H1 (cell line): ENCODE measurements around the gene TNFRSF18. TPM values are rescaled to one million over a fixed set of nuclear protein-coding genes. Genes with fewer than 3 reads are reported as not detected.
A peak's percentile ranks its signal among the peaks of the same experiment; 100 is the strongest.

Experiments used
- CTCF ChIA-PET: fragments of 300-600 bp; sonication (Branson Sonifier 250); formaldehyde crosslinking; loops from one replicate; lab custom pipeline; 2021; ENCODE audit not compliant: partially characterized antibody; lab: Charles Lee
- POLR2A ChIA-PET: fragments of 300-600 bp; sonication (Branson Sonifier 250); formaldehyde crosslinking; loops from one replicate; lab custom pipeline; 2021; ENCODE audit warnings: inconsistent platforms; ENCODE audit not compliant: partially characterized antibody; lab: Charles Lee
- DNase-seq, 2 experiments: peaks; one replicate each; pipeline versions ENCODE4 v3.0.0 to v3.0.0-alpha.2; 2010 to 2022; ENCODE audit warnings: low spot score in 2 of 2, low read depth in 1 of 2, mixed read lengths in 1 of 2
- FAIRE-seq: peaks from 2 replicates; lab custom pipeline; 2011; peaks lifted over from hg19 to GRCh38; lab: Jason Lieb, UNC
- H2AFZ ChIP-seq: 2 replicates; pipeline ENCODE4 v1.8.1; 2012; ENCODE audit warnings: low read length, inconsistent platforms
- H2AK5ac ChIP-seq: 2 replicates; pipeline ENCODE4 v1.6.1; 2013; ENCODE audit warnings: low read depth, low read length
- H2BK120ac ChIP-seq: replicated peaks from 2 replicates; pipeline ENCODE3; 2013; ENCODE audit warnings: low read depth, low read length, inconsistent platforms
- H2BK12ac ChIP-seq: 2 replicates; pipeline ENCODE4 v1.6.1; 2013; ENCODE audit warnings: low read depth, low read length
- H2BK15ac ChIP-seq: 2 replicates; pipeline ENCODE4 v1.6.1; 2013; ENCODE audit warnings: low read length
- H2BK20ac ChIP-seq: 2 replicates; pipeline ENCODE4 v1.6.1; 2013; ENCODE audit warnings: low read length
- H2BK5ac ChIP-seq: 2 replicates; pipeline ENCODE4 v1.6.1; 2013; ENCODE audit warnings: low read depth, low read length
- H3K14ac ChIP-seq: 2 replicates; pipeline ENCODE4 v1.6.1; 2013; ENCODE audit warnings: inconsistent platforms; ENCODE audit not compliant: insufficient read length
- H3K18ac ChIP-seq: 2 replicates; pipeline ENCODE4 v1.6.1; 2013; ENCODE audit warnings: low read length; ENCODE audit errors: extremely low read depth
- H3K23ac ChIP-seq: 2 replicates; pipeline ENCODE4 v1.6.1; 2013; ENCODE audit warnings: inconsistent platforms; ENCODE audit not compliant: insufficient read length
- H3K23me2 ChIP-seq: 2 replicates; pipeline ENCODE4 v1.6.1; 2013; ENCODE audit warnings: low read depth, low read length
- H3K27ac ChIP-seq: 2 replicates; pipeline ENCODE4 v1.6.1; 2011; ENCODE audit warnings: low read depth, low read length, inconsistent platforms
- H3K27me3 ChIP-seq, 4 experiments: replicated peaks in 1 of 4; 1 replicate in 1 of 4; 2 replicates in 3 of 4; pipeline versions ENCODE4 v1.6.1 to v1.8.1; 2011 to 2013; ENCODE audit warnings: low read length in 3 of 4, mild to moderate bottlenecking in 3 of 4, inconsistent platforms in 2 of 4, mixed read lengths in 2 of 4, moderate library complexity in 1 of 4; ENCODE audit not compliant: control insufficient read depth in 3 of 4, insufficient read depth in 3 of 4; ENCODE audit errors: extremely low read depth in 1 of 4
- H3K36me3 ChIP-seq, 4 experiments: 2 replicates each; pipeline versions ENCODE4 v1.6.1 to v1.8.1; 2011 to 2013; ENCODE audit warnings: mild to moderate bottlenecking in 4 of 4, low read length in 3 of 4, moderate library complexity in 2 of 4, control low read depth in 1 of 4, inconsistent platforms in 1 of 4; ENCODE audit not compliant: insufficient read depth in 4 of 4, control insufficient read depth in 2 of 4
- H3K4ac ChIP-seq: replicated peaks from 2 replicates; pipeline ENCODE3; 2013; ENCODE audit warnings: low read length, low read depth, mixed read lengths, inconsistent platforms; ENCODE audit not compliant: insufficient read length
- H3K4me1 ChIP-seq, 4 experiments: replicated peaks in 1 of 4; 1 replicate in 1 of 4; 2 replicates in 3 of 4; pipeline versions ENCODE4 v1.6.1 to v1.8.1; 2011 to 2013; ENCODE audit warnings: low read length in 3 of 4, inconsistent platforms in 2 of 4, mixed read lengths in 1 of 4; ENCODE audit not compliant: insufficient read depth in 4 of 4, control insufficient read depth in 3 of 4
- H3K4me2 ChIP-seq, 2 experiments: 2 replicates each; pipeline versions ENCODE4 v1.6.1 to v1.8.1; 2011 to 2013; ENCODE audit warnings: low read depth in 2 of 2, low read length in 2 of 2, control low read depth in 1 of 2, inconsistent platforms in 1 of 2, mild to moderate bottlenecking in 1 of 2; ENCODE audit not compliant: insufficient read depth in 1 of 2
- H3K4me3 ChIP-seq, 4 experiments: fragments of 200-600, 300-600 bp in 1 of 4; sonication (generic), shearing (Covaris generic), sonication (Bioruptor Twin) in 1 of 4; 2 replicates each; pipeline versions ENCODE4 v1.5.1 to v1.8.1; 2011 to 2016; ENCODE audit warnings: low read length in 4 of 4, low read depth in 3 of 4, control low read depth in 2 of 4, inconsistent platforms in 2 of 4, mild to moderate bottlenecking in 2 of 4, mixed read lengths in 1 of 4, moderate library complexity in 1 of 4; ENCODE audit not compliant: insufficient read depth in 2 of 4; ENCODE audit errors: extremely low read depth in 1 of 4
- H3K56ac ChIP-seq: replicated peaks from 2 replicates; pipeline ENCODE3; 2013; ENCODE audit warnings: low read depth, mild to moderate bottlenecking, mixed read lengths, low read length, inconsistent platforms; ENCODE audit not compliant: insufficient read length
- H3K79me1 ChIP-seq: 2 replicates; pipeline ENCODE4 v1.6.1; 2013; ENCODE audit warnings: low read depth, low read length, control low read depth
- H3K79me2 ChIP-seq, 2 experiments: 2 replicates each; pipeline versions ENCODE4 v1.6.1 to v1.8.1; 2012 to 2013; ENCODE audit warnings: low read length in 2 of 2, mild to moderate bottlenecking in 2 of 2, inconsistent platforms in 1 of 2; ENCODE audit not compliant: insufficient read depth in 2 of 2, control insufficient read depth in 1 of 2
- H3K9ac ChIP-seq, 4 experiments: replicated peaks in 1 of 4; 1 replicate in 1 of 4; 2 replicates in 3 of 4; pipeline versions ENCODE4 v1.6.1 to v1.8.1; 2011 to 2013; ENCODE audit warnings: low read depth in 3 of 4, low read length in 3 of 4, control low read depth in 2 of 4, mild to moderate bottlenecking in 2 of 4, moderate library complexity in 2 of 4, inconsistent platforms in 1 of 4; ENCODE audit errors: extremely low read depth in 1 of 4
- H3K9me3 ChIP-seq, 2 experiments: 2 replicates each; pipeline versions ENCODE4 v1.6.1 to v1.8.1; 2012 to 2013; ENCODE audit warnings: mild to moderate bottlenecking in 2 of 2, moderate library complexity in 2 of 2, control low read depth in 1 of 2, inconsistent platforms in 1 of 2, low read depth in 1 of 2, low read length in 1 of 2, mixed read lengths in 1 of 2; ENCODE audit not compliant: insufficient read depth in 2 of 2
- H4K20me1 ChIP-seq, 2 experiments: replicated peaks in 1 of 2; 2 replicates each; pipeline versions ENCODE3 to v1.8.1; 2011 to 2013; ENCODE audit warnings: inconsistent platforms in 2 of 2, low read length in 2 of 2, mild to moderate bottlenecking in 1 of 2; ENCODE audit not compliant: insufficient read depth in 2 of 2, control insufficient read depth in 1 of 2
- H4K5ac ChIP-seq: 2 replicates; pipeline ENCODE4 v1.6.1; 2013; ENCODE audit warnings: low read length, low read depth, mixed read lengths, inconsistent platforms; ENCODE audit not compliant: insufficient read length
- H4K8ac ChIP-seq: 2 replicates; pipeline ENCODE4 v1.8.0; 2013; ENCODE audit warnings: mild to moderate bottlenecking, moderate library complexity, low read length, inconsistent platforms; ENCODE audit not compliant: insufficient read depth; ENCODE audit errors: extremely low read depth
- H4K91ac ChIP-seq: replicated peaks from 2 replicates; pipeline ENCODE3; 2013; ENCODE audit warnings: low read length, mixed read lengths, inconsistent platforms; ENCODE audit not compliant: insufficient read length
- CTCF ChIP-seq, 3 experiments: IDR thresholded peaks; 1 replicate in 2 of 3; 2 replicates in 1 of 3; pipeline versions ENCODE4 v1.5.1 to v1.6.1; 2011; ENCODE audit warnings: low read length in 3 of 3, mild to moderate bottlenecking in 3 of 3, inconsistent platforms in 2 of 3, low read depth in 1 of 3, moderate library complexity in 1 of 3; ENCODE audit not compliant: insufficient read depth in 1 of 3; ENCODE audit errors: control extremely low read depth in 1 of 3
- NRF1 ChIP-seq: IDR thresholded peaks from 2 replicates; pipeline ENCODE4 v1.6.1; 2011; ENCODE audit warnings: mild to moderate bottlenecking, low read depth, low read length, improper control_type of control experiment
- POLR2A ChIP-seq, 2 experiments: IDR thresholded peaks; 1 replicate in 1 of 2; 2 replicates in 1 of 2; pipeline ENCODE4 v1.6.1; 2011; ENCODE audit warnings: low read depth in 2 of 2, low read length in 2 of 2, mild to moderate bottlenecking in 2 of 2; ENCODE audit errors: control extremely low read depth in 1 of 2
- RFX5 ChIP-seq: IDR thresholded peaks from 2 replicates; pipeline ENCODE4 v1.6.1; 2011; ENCODE audit warnings: low read depth, low read length, improper control_type of control experiment, borderline replicate concordance
- SAP30 ChIP-seq: fragments of 300-600 bp; sonication (generic); IDR thresholded peaks from 2 replicates; pipeline ENCODE4 v1.7.1; 2012; ENCODE audit warnings: low read length, moderate library complexity, mild to moderate bottlenecking, inconsistent platforms; ENCODE audit not compliant: insufficient read depth, insufficient replicate concordance
- SUZ12 ChIP-seq: fragments of 200-600 bp; sonication (generic); IDR thresholded peaks from 2 replicates; pipeline ENCODE4 v1.6.1; 2012; ENCODE audit warnings: mild to moderate bottlenecking, inconsistent platforms, low read length, moderate library complexity, mixed read lengths
- USF2 ChIP-seq: IDR thresholded peaks from 2 replicates; pipeline ENCODE4 v1.6.1; 2011; ENCODE audit warnings: low read length, improper control_type of control experiment
- WGBS, 2 experiments: shearing (Covaris generic) in 1 of 2; methylation state at CpG; one replicate each; pipeline versions ENCODE4 v1.1.6 to v1.1.7; 2013 to 2015; ENCODE audit warnings: low lambda C conversion rate in 2 of 2, mixed read lengths in 2 of 2, inconsistent platforms in 1 of 2, low coverage in 1 of 2, missing lambda C conversion rate in 1 of 2; ENCODE audit not compliant: insufficient replicate concordance in 2 of 2, insufficient coverage in 1 of 2, insufficient read length in 1 of 2; ENCODE audit errors: extremely low coverage in 1 of 2, missing lambda C conversion rate in 1 of 2; 5-methylcytosine and 5-hydroxymethylcytosine counted together
- polyA plus RNA-seq, 7 experiments: library from polyadenylated mRNA; depleted of rRNA in 3 of 7; stranded (reverse) in 5 of 7; unstranded in 2 of 7; fragments of >200 nt in 5 of 7; fragments of 200-250 nt in 2 of 7; gene quantifications; 1 replicate in 5 of 7; 2 replicates in 1 of 7; 4 replicates in 1 of 7; pipeline versions ENCODE4 v1.2.1 to v1.2.3, GENCODE V29; 2011 to 2013; ENCODE audit warnings: missing spikeins in 2 of 7, mixed read lengths in 2 of 7
- total RNA-seq: library from RNA; stranded (reverse); fragmentation: NEBNext Ultra II Directional; extraction: Animal tissue kit (Norgen Biotek cat#: 25700); gene quantifications from 2 replicates; pipeline ENCODE4 v1.2.1, GENCODE V29; 2021

TNFRSF18 gene
- total and polyA plus RNA-seq, 2 of the 8 experiments (the other 6 are each of a cell fraction or from before 2014, with no cell fraction given): 1.5 to 2.5 TPM

- peak overlapping the region; percentile 48; the same call in 1 of the 2 replicates for H3K18ac ChIP-seq
- peak overlapping the region; percentile 67 to 92 for H3K4me2 ChIP-seq
- H2BK20ac ChIP-seq: no peak overlapping the region
- H2BK5ac ChIP-seq: no peak overlapping the region
- ChIA-PET CTCF (interaction anchor here (0.6 to 1.9 kb wide), 12 partner anchors 18 to 168 kb away, joined by 3 to 5 read pairs (median 3); no protein-coding TSS in a partner anchor), POLR2A (interaction anchor here (0.8 to 0.9 kb wide), 2 partner anchors 25 to 36 kb away, joined by 3 read pairs; no protein-coding TSS in a partner anchor)
- no peaks in the 10 kb centered on the region for H3K9me3 ChIP-seq
- no peak overlapping the region for H3K27ac ChIP-seq
- no peaks in the 10 kb centered on the region for H3K79me1 ChIP-seq
- H3K14ac ChIP-seq: no peak overlapping the region
- H2BK120ac ChIP-seq: no peak overlapping the region
- peak overlapping the region; percentile 19; the same call in 1 of the 2 replicates for H2AK5ac ChIP-seq
- peaks cover 8% of the 10 kb centered on the region; the same call in 1 of the 2 replicates for H3K23me2 ChIP-seq
- H3K4me3 ChIP-seq: peak overlapping the region; percentile 27 to 58 (median 36); a peak in 7 of 8 replicates
- H2BK12ac ChIP-seq: peak overlapping the region; percentile 50; the same call in 1 of the 2 replicates
- H4K5ac ChIP-seq: no peak overlapping the region
- H3K23ac ChIP-seq: no peak overlapping the region
- no peaks in the 10 kb centered on the region for H4K20me1 ChIP-seq
- WGBS, 2 experiments: 30% methylated on average over 31 of the region's 31 CpGs; no CpG with 5 or more reads in 1 of the 2 experiments
- peaks cover 2 to 19% (median 15%) of the 10 kb centered on the region in 4 experiments for H3K27me3 ChIP-seq
- H3K56ac ChIP-seq: peak overlapping the region; percentile 6
- peaks cover 0 to 13% (median 5%) of the 10 kb centered on the region in 4 experiments; a peak in 6 of 7 replicates for H3K4me1 ChIP-seq
- no peaks in the 10 kb centered on the region for H3K79me2 ChIP-seq
- no peak for DNase-seq
- no peak overlapping the region for H4K91ac ChIP-seq
- no peak overlapping the region for H3K9ac ChIP-seq
- H3K36me3 ChIP-seq: no peaks in the 10 kb centered on the region
- H2AFZ ChIP-seq: no peak overlapping the region
- no peak for FAIRE-seq
- no peak overlapping the region; the same call in 1 of the 2 replicates for H2BK15ac ChIP-seq
- H4K8ac ChIP-seq: peak overlapping the region; percentile 85; the same call in 1 of the 2 replicates
- H3K4ac ChIP-seq: peak overlapping the region; percentile 85
- no peak for TF ChIP-seq SAP30
- no peak for TF ChIP-seq NRF1
- TF ChIP-seq RFX5: no peak
- TF ChIP-seq USF2: no peak
- peak in 1 of 3 experiments; percentile 1; a peak in 1 of 4 replicates for TF ChIP-seq CTCF (IDR thresholded peaks at IDR 0.05; ENCODE audit: control extremely low read depth in 1 of 3, insufficient read depth in 1 of 3, low read depth in 1 of 3, low read length in 3 of 3)
- peak; percentile 27; the same call in 1 of the 2 replicates for TF ChIP-seq SUZ12
- no peak for TF ChIP-seq POLR2A (IDR thresholded peaks at IDR 0.05; ENCODE audit: control extremely low read depth in 1 of 2, low read depth in 2 of 2, low read length in 2 of 2)
Observed at GRCh38 chr1:1205769-1206375, 520 bp downstream of the TNFRSF18 start.
